GM23338 (cell line): ENCODE measurements around the gene ANKRD34B. TPM values are rescaled to one million over a fixed set of nuclear protein-coding genes. Genes with fewer than 3 reads are reported as not detected.

Experiments used
- ATAC-seq: fragments of 200-7000 bp; cut with Tn5 transposase; 3 replicates; pipeline ENCODE4 v1.9.1; 2020
- DNase-seq: peaks from one replicate; pipeline ENCODE4 v3.0.0-alpha.2; 2015; ENCODE audit warnings: low spot score
- H2AFZ ChIP-seq: fragments of 200-600 bp; sonication (generic); 2 replicates; pipeline ENCODE4 v1.8.0; 2016; ENCODE audit warnings: antibody characterized with exemption, mild to moderate bottlenecking, moderate library complexity
- H3F3A ChIP-seq: fragments of 200-600 bp; sonication (generic); replicated peaks from 2 replicates; pipeline ENCODE4 v1.8.0; 2017; ENCODE audit warnings: antibody characterized with exemption, mixed run types, low read depth
- H3K27ac ChIP-seq: fragments of 200-600 bp; sonication (generic); 2 replicates; pipeline ENCODE4 v1.6.1; 2016; ENCODE audit warnings: low read depth
- H3K27me3 ChIP-seq: fragments of 200-600 bp; sonication (generic); 2 replicates; pipeline ENCODE4 v1.8.0; 2016; ENCODE audit warnings: mild to moderate bottlenecking, mixed run types, moderate library complexity; ENCODE audit not compliant: insufficient read depth
- H3K36me3 ChIP-seq: fragments of 200-600 bp; sonication (generic); 2 replicates; pipeline ENCODE4 v1.8.0; 2016; ENCODE audit warnings: mild to moderate bottlenecking; ENCODE audit not compliant: insufficient read depth
- H3K4me1 ChIP-seq: fragments of 200-600 bp; sonication (generic); 2 replicates; pipeline ENCODE4 v1.8.0; 2016; ENCODE audit warnings: mild to moderate bottlenecking, moderate library complexity; ENCODE audit not compliant: insufficient read depth
- H3K4me2 ChIP-seq: fragments of 200-600 bp; sonication (generic); 2 replicates; pipeline ENCODE4 v1.7.1; 2017; ENCODE audit warnings: mixed run types
- H3K4me3 ChIP-seq: fragments of 200-600 bp; sonication (generic); 2 replicates; pipeline ENCODE4 v1.6.1; 2016; ENCODE audit warnings: mixed run types
- H3K79me2 ChIP-seq: fragments of 200-600 bp; sonication (generic); replicated peaks from 2 replicates; pipeline ENCODE4 v1.8.0; 2017; ENCODE audit warnings: mild to moderate bottlenecking; ENCODE audit not compliant: insufficient read depth
- H3K9me2 ChIP-seq: fragments of 200-600 bp; sonication (generic); 2 replicates; pipeline ENCODE4 v1.8.0; 2017; ENCODE audit not compliant: insufficient read depth
- H4K20me1 ChIP-seq: fragments of 200-600 bp; sonication (generic); replicated peaks from 2 replicates; pipeline ENCODE4 v1.8.0; 2017; ENCODE audit warnings: mild to moderate bottlenecking; ENCODE audit not compliant: insufficient read depth
- H3K27ac Mint-ChIP-seq: 2 replicates; pipeline ENCODE4 v1.8.0; 2020; ENCODE audit warnings: inconsistent platforms, mild to moderate bottlenecking, moderate library complexity, mixed read lengths
- H3K27me3 Mint-ChIP-seq: 3 replicates; pipeline ENCODE4 v1.8.0; 2022; ENCODE audit warnings: low read depth, mild to moderate bottlenecking, moderate library complexity, mixed read lengths, inconsistent platforms; ENCODE audit not compliant: insufficient read depth, poor library complexity
- H3K36me3 Mint-ChIP-seq: 3 replicates; pipeline ENCODE4 v1.8.0; 2021; ENCODE audit warnings: low read depth, mild to moderate bottlenecking, inconsistent platforms, moderate library complexity, mixed read lengths
- H3K4me1 Mint-ChIP-seq: 3 replicates; pipeline ENCODE4 v1.8.0; 2020; ENCODE audit warnings: mild to moderate bottlenecking, inconsistent platforms, mixed read lengths
- H3K4me3 Mint-ChIP-seq: 3 replicates; pipeline ENCODE4 v1.8.0; 2021; ENCODE audit warnings: moderate library complexity, mild to moderate bottlenecking, inconsistent platforms, mixed read lengths
- H3K9me3 Mint-ChIP-seq: 3 replicates; pipeline ENCODE4 v1.8.0; 2020; ENCODE audit warnings: moderate library complexity, mild to moderate bottlenecking, inconsistent platforms, mixed read lengths
- CREB1 ChIP-seq: fragments of 250-450 bp; sonication (Bioruptor Pico); IDR thresholded peaks from 2 replicates; pipeline ENCODE4 v1.5.0; 2020; ENCODE audit warnings: low read depth, mild to moderate bottlenecking, moderate library complexity
- CTCF ChIP-seq, 2 experiments: fragments of 200-600 bp in 1 of 2; sonication (generic) in 1 of 2; conservative IDR thresholded peaks; 2 replicates each; pipeline versions ENCODE4 v1.5.1 to v1.6.1; 2016 to 2017; ENCODE audit warnings: antibody characterized with exemption in 2 of 2, low read depth in 2 of 2, mild to moderate bottlenecking in 2 of 2, moderate library complexity in 1 of 2
- EZH2phosphoT487 ChIP-seq: fragments of 200-600 bp; sonication (generic); IDR thresholded peaks from one replicate; pipeline ENCODE4 v1.8.1; 2018; ENCODE audit warnings: antibody characterized with exemption; ENCODE audit not compliant: unreplicated experiment
- POLR2AphosphoS5 ChIP-seq: IDR thresholded peaks from 2 replicates; pipeline ENCODE4 v1.6.1; 2016; ENCODE audit warnings: antibody characterized with exemption, low read depth
- REST ChIP-seq: IDR thresholded peaks from one replicate; pipeline ENCODE4 v1.6.1; 2018; ENCODE audit warnings: antibody characterized with exemption; ENCODE audit not compliant: unreplicated experiment
- ZNF331 ChIP-seq: fragments of 250-450 bp; sonication (Bioruptor Pico); IDR thresholded peaks from 2 replicates; pipeline ENCODE4 v1.5.0; 2020; ENCODE audit warnings: low read depth, mild to moderate bottlenecking, moderate library complexity
- ZNF462 ChIP-seq: fragments of 250-450 bp; sonication (Bioruptor Pico); IDR thresholded peaks from 2 replicates; pipeline ENCODE4 v1.5.0; 2020; ENCODE audit warnings: mild to moderate bottlenecking, moderate library complexity
- polyA plus RNA-seq: library from polyadenylated mRNA; unstranded; fragments of >200 nt; fragmentation: Nextera tagmentation; extraction: Ambion mirVana; gene quantifications from 2 replicates; pipeline ENCODE4 v1.2.1, GENCODE V29; 2016
- total RNA-seq: library from RNA; depleted of rRNA; stranded (reverse); fragments of >200 nt; shearing (Covaris generic); gene quantifications from 2 replicates; pipeline ENCODE4 v1.2.3, GENCODE V29; 2014

The ANKRD34B gene
- total and polyA plus RNA-seq, 2 experiments from 2014 or later: 1.6 to 2.9 TPM

- no peak for TF ChIP-seq ZNF462 (CRISPR knock-in tag)
These were observed 53.3 kb downstream of the ANKRD34B start (continued) for GRCh38 chr5:80516826-80517225.

- H2AFZ ChIP-seq: no peak overlapping the region
- no peaks in the 10 kb centered on the region for H3K79me2 ChIP-seq
- no peaks in the 10 kb centered on the region for H3K4me1 ChIP-seq
- ATAC-seq (no peak), DNase-seq (no peak)
- Mint-ChIP-seq H3K9me3 (no peaks in the 10 kb centered on the region), H3K4me3 (no peak overlapping the region), H3K36me3 (no peaks in the 10 kb centered on the region), H3K27ac (no peak overlapping the region), H3K4me1 (no peaks in the 10 kb centered on the region), H3K27me3 (peaks cover 2% of the 10 kb centered on the region)
- H3K4me2 ChIP-seq: no peak overlapping the region
- H3K9me2 ChIP-seq: no peaks in the 10 kb centered on the region
- no peak overlapping the region for H3K4me3 ChIP-seq
- no peaks in the 10 kb centered on the region for H3K27me3 ChIP-seq
- H3K27ac ChIP-seq: no peak overlapping the region
- no peaks in the 10 kb centered on the region for H4K20me1 ChIP-seq
- no peaks in the 10 kb centered on the region for H3F3A ChIP-seq
- H3K36me3 ChIP-seq: no peaks in the 10 kb centered on the region
- TF ChIP-seq REST: no peak
- TF ChIP-seq EZH2phosphoT487: no peak
- no peak for TF ChIP-seq CTCF (conservative IDR thresholded peaks at IDR 0.05; ENCODE audit: low read depth in 2 of 2)
- no peak for TF ChIP-seq ZNF331 (CRISPR knock-in tag)
- TF ChIP-seq POLR2AphosphoS5: no peak
- TF ChIP-seq CREB1 (CRISPR knock-in tag): no peak
These were observed 60.7 kb downstream of the ANKRD34B start for GRCh38 chr5:80509362-80509761.
